A673 (cell line): Measurements from ENCODE around the gene JMJD7. TPM values are rescaled to one million over a fixed set of nuclear protein-coding genes. Genes with fewer than 3 reads are reported as not detected.
A peak's percentile ranks its signal among the peaks of the same experiment; 100 is the strongest.

Experiments used
- BruUV-seq: library from RNA; stranded (reverse); fragments of 400-500 nt; replicated peaks from 2 replicates; lab custom pipeline; 2021; lab: Mats Ljungman, UMichigan
- CTCF ChIA-PET: fragments of 300-600 bp; sonication (Branson Sonifier 250); formaldehyde crosslinking; loops from one replicate; lab custom pipeline; 2022; ENCODE audit warnings: antibody characterized with exemption; lab: Charles Lee
- POLR2A ChIA-PET: fragments of 300-600 bp; sonication (Branson Sonifier 250); formaldehyde crosslinking; loops from one replicate; lab custom pipeline; 2022; ENCODE audit warnings: antibody characterized with exemption; ENCODE audit not compliant: low non-redundant PET; lab: Charles Lee
- DNase-seq: peaks from one replicate; pipeline ENCODE4 v3.0.0-alpha.2; 2015; ENCODE audit warnings: low spot score
- H3K27ac ChIP-seq: fragments of 200-600 bp; sonication (generic); 2 replicates; pipeline ENCODE4 v1.5.1; 2016; ENCODE audit warnings: mixed run types, low read depth, mild to moderate bottlenecking, mixed read lengths, antibody characterized with exemption, low read length; ENCODE audit not compliant: poor library complexity, severe bottlenecking
- H3K27me3 ChIP-seq: fragments of 200-600 bp; sonication (generic); replicated peaks from 2 replicates; pipeline ENCODE4 v1.6.1; 2017; ENCODE audit warnings: mixed run types, low read depth, mild to moderate bottlenecking, mixed read lengths, antibody characterized with exemption, low read length; ENCODE audit not compliant: insufficient read depth, poor library complexity
- H3K36me3 ChIP-seq: fragments of 200-600 bp; sonication (generic); 2 replicates; pipeline ENCODE4 v1.6.1; 2016; ENCODE audit warnings: mixed run types, mild to moderate bottlenecking, mixed read lengths, antibody characterized with exemption, low read length; ENCODE audit not compliant: insufficient read depth, poor library complexity, severe bottlenecking
- H3K4me1 ChIP-seq: fragments of 200-600 bp; sonication (generic); 2 replicates; pipeline ENCODE4 v1.6.1; 2017; ENCODE audit warnings: mixed run types, mild to moderate bottlenecking, mixed read lengths, antibody characterized with exemption, low read length; ENCODE audit not compliant: insufficient read depth, poor library complexity, severe bottlenecking
- H3K4me3 ChIP-seq: fragments of 200-600 bp; sonication (generic); 2 replicates; pipeline ENCODE4 v1.5.1; 2016; ENCODE audit warnings: low read depth, mixed run types, mild to moderate bottlenecking, mixed read lengths, low read length; ENCODE audit not compliant: poor library complexity, severe bottlenecking
- H3K9me3 ChIP-seq: fragments of 200-600 bp; sonication (generic); 2 replicates; pipeline ENCODE4 v1.6.1; 2016; ENCODE audit warnings: mixed run types, low read depth, mild to moderate bottlenecking, mixed read lengths, antibody characterized with exemption, low read length; ENCODE audit not compliant: poor library complexity, severe bottlenecking
- EZH2 ChIP-seq: fragments of 200-600 bp; sonication (generic); IDR thresholded peaks from 2 replicates; pipeline ENCODE4 v1.6.1; 2017; ENCODE audit warnings: borderline replicate concordance, low read depth, mild to moderate bottlenecking, mixed read lengths, antibody characterized with exemption, low read length; ENCODE audit not compliant: poor library complexity, severe bottlenecking
- intact Hi-C: fragments of 100-400 bp; cut with micrococcal nuclease; formaldehyde crosslinking; loops from one replicate; pipeline ENCODE4 v1.10.0; 2022; ENCODE audit not compliant: unreplicated experiment
- microRNA-seq: library from miRNA; unstranded; fragments of <30 nt; microRNA quantifications from one replicate; pipeline ENCODE4 v1.2.0, GENCODE V29; 2021
- total RNA-seq: library from RNA; stranded (reverse); gene quantifications from 2 replicates; pipeline ENCODE4 v1.2.3, GENCODE V29; 2021
- TF ChIP-seq, protein P1 (sequence below): fragments of 300-800, 200-600 bp; sonication (generic); conservative IDR thresholded peaks from 2 replicates; pipeline ENCODE4 v1.5.1; 2017; ENCODE audit warnings: low read depth, mild to moderate bottlenecking, antibody characterized with exemption, low read length, moderate library complexity, mixed read lengths

The JMJD7 gene
- total RNA-seq, 1 experiment from 2014 or later: 18.8 TPM

DNA sequence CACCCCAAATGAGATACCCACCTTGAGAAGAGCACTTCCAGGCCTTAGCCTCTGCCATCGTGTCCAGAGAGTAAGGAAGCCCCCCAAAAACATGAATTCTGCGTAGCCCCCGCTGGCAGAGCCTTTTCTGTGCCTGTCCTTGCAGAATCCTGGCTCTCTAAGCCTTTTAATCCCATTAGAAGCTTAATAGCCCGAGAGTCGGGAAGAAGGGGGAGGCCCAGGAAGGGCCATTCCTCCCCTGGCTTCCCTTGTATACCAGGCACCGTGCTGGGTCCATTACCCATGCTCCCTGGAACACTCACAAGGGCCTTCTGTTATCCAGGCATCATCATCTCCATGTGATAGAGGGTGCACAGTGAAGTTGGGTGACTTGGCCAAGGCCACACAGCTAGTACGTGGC, 58.8 kb downstream of the JMJD7 start:
- no peak overlapping the region for H3K4me3 ChIP-seq
- no peaks in the 10 kb centered on the region for H3K9me3 ChIP-seq
- no TSS peak for BruUV-seq
- ChIA-PET CTCF (no interaction called here), POLR2A (interaction anchor here (0.5 kb wide), 1 partner anchor 570 kb away, joined by 3 read pairs; no protein-coding TSS in a partner anchor)
- TF ChIP-seq, protein P1, sequence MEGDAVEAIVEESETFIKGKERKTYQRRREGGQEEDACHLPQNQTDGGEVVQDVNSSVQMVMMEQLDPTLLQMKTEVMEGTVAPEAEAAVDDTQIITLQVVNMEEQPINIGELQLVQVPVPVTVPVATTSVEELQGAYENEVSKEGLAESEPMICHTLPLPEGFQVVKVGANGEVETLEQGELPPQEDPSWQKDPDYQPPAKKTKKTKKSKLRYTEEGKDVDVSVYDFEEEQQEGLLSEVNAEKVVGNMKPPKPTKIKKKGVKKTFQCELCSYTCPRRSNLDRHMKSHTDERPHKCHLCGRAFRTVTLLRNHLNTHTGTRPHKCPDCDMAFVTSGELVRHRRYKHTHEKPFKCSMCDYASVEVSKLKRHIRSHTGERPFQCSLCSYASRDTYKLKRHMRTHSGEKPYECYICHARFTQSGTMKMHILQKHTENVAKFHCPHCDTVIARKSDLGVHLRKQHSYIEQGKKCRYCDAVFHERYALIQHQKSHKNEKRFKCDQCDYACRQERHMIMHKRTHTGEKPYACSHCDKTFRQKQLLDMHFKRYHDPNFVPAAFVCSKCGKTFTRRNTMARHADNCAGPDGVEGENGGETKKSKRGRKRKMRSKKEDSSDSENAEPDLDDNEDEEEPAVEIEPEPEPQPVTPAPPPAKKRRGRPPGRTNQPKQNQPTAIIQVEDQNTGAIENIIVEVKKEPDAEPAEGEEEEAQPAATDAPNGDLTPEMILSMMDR: no peak
- TF ChIP-seq EZH2: no peak
- intact Hi-C loops: no loop called here
- no peak overlapping the region for H3K27ac ChIP-seq
- no peaks in the 10 kb centered on the region for H3K4me1 ChIP-seq
- H3K27me3 ChIP-seq: no peaks in the 10 kb centered on the region
- no peaks in the 10 kb centered on the region for H3K36me3 ChIP-seq
- DNase-seq: peak; percentile 35

DNA sequence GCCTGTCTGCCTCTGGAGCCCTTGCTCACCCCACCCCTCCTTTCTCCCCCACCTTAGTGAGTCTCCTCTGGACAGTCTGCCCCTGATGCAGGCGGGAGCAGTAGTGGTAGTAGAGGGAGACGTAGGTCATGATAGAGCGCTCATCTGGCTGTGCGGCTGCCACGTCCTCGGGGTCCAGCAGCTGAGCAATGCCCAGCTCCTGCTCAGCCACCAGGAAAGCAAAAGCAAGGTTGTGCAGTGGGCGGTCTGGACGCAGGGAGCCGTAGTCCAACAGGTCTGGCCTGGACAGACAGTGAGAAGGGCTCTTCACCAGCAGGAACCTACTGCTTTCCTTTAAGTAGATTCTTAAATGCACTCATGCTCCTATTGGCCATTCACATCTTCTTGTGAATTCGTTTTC, 59.3 kb downstream of the JMJD7 start:
- Histone ChIP-seq H3K27me3 (no peaks in the 10 kb centered on the region), H3K36me3 (no peaks in the 10 kb centered on the region), H3K4me3 (no peak overlapping the region), H3K27ac (no peak overlapping the region), H3K4me1 (no peaks in the 10 kb centered on the region), H3K9me3 (no peaks in the 10 kb centered on the region)
- TF ChIP-seq, protein P1: no peak
- TF ChIP-seq EZH2: no peak
- CTCF ChIA-PET: no interaction called here
- no peak for DNase-seq
- POLR2A ChIA-PET: interaction anchor here (0.5 kb wide), 1 partner anchor 570 kb away, joined by 3 read pairs; no protein-coding TSS in a partner anchor
- BruUV-seq: no TSS peak
- intact Hi-C loops: no loop called here

Small RNA genes lying within 50 kb of the gene (microRNA-seq; reads per million reads assigned to microRNA genes)
- not detected for gene MIR4310

Other genes with a start within 250 kb of the JMJD7 start
- 42.1 and 49.3 TPM in 2 replicates for gene MGA, start 167.7 kb upstream of the JMJD7 start, total RNA-seq
- gene MAPKBP1, start 53.6 kb upstream of the JMJD7 start, total RNA-seq: 29.3 and 30.7 TPM in 2 replicates
- gene PLA2G4B, start 10.8 kb downstream of the JMJD7 start, total RNA-seq: 7.4 and 12.0 TPM in 2 replicates
- 2.4 and 3.2 TPM in 2 replicates for gene SPTBN5, start 66.0 kb downstream of the JMJD7 start, total RNA-seq
- gene EHD4, start 144.5 kb downstream of the JMJD7 start, total RNA-seq: 27.3 and 29.4 TPM in 2 replicates
- gene PLA2G4E, start 192.9 kb downstream of the JMJD7 start, total RNA-seq: not detected in 2 replicates